Mucosa of descending colon (tissue), 3 donors: Measurements from ENCODE around the gene PPP1R11. TPM values are rescaled to one million over a fixed set of nuclear protein-coding genes. Genes with fewer than 3 reads are reported as not detected.
"Not testable (repeated sequence)": the region's sequence is repeated elsewhere in the genome, so short reads cannot be mapped to it uniquely, and the experiment has no call there.

ENCODE experiments used
- ATAC-seq: fragments of 200-7000 bp; cut with Tn5 transposase; one replicate; pipeline ENCODE4 v1.9.1; 2020; ENCODE audit warnings: mild to moderate bottlenecking, moderate library complexity
- DNase-seq, 3 donors: peaks; one replicate each; pipeline ENCODE4 v3.0.0-alpha.2; 2020
- H3K36me3 ChIP-seq: fragments of 200-600 bp; one replicate; pipeline ENCODE4 v1.8.0; 2021; ENCODE audit warnings: low read depth, mild to moderate bottlenecking
- H3K4me1 ChIP-seq: fragments of 200-600 bp; one replicate; pipeline ENCODE4 v1.8.0; 2021; ENCODE audit warnings: low read depth, mild to moderate bottlenecking
- H3K4me3 ChIP-seq: fragments of 200-600 bp; one replicate; pipeline ENCODE4 v1.8.0; 2021; ENCODE audit warnings: mild to moderate bottlenecking
- H3K9me3 ChIP-seq: fragments of 200-600 bp; one replicate; pipeline ENCODE4 v1.8.0; 2021; ENCODE audit warnings: mild to moderate bottlenecking
- CTCF ChIP-seq: fragments of 200-600 bp; IDR thresholded peaks from one replicate; pipeline ENCODE4 v1.8.0; 2022; ENCODE audit warnings: antibody characterized with exemption, mild to moderate bottlenecking
- intact Hi-C, 2 donors: fragments of 100-400 bp; cut with DNase I in 1 of 2; cut with micrococcal nuclease in 1 of 2; formaldehyde crosslinking; loops; one replicate each; pipeline versions ENCODE4 v1.11.0 to v1.11.1; 2022; cut with DNase I, micrococcal nuclease
- long read RNA-seq, 2 donors: library from polyadenylated mRNA; unstranded; transcript quantifications; one replicate each; pipeline ENCODE4 v2.0.0, GENCODE V29; 2019 to 2021
- total RNA-seq, 3 donors: library from RNA; stranded (reverse); fragmentation: NEBNext Ultra II Directional in 2 of 3; extraction: Animal tissue kit (Norgen Biotek cat#: 25700) in 2 of 3; gene quantifications; one replicate each; pipeline versions ENCODE4 v1.2.1 to v1.2.4, GENCODE V29; 2021 to 2023
- donor health status: DM: no; HTN: no; CAD: no; lungs with moderate emphysema.
- donor health status: DM: no; HTN: no; CAD: no.
- donor health status: DM: no; HTN: yes; CAD: no.

The PPP1R11 gene
- total RNA-seq, result 100 to 1,000 TPM in 1 of 3 donors, 10 to 100 TPM in 2; 78.4 to 115 (median 82.4) TPM
- long read RNA-seq, donor 1, transcript PPP1R11-205 (3 exons, 1,731 nt), result major isoform, 106 of 116 reads
- long read RNA-seq, donor 1, partial matches to known transcripts, result 0 of 116 reads
- long read RNA-seq, donor 1, other reads (novel, unspliced or antisense), result 8 of 116 reads
- long read RNA-seq, donor 2, transcript PPP1R11-205 (3 exons, 1,731 nt), result major isoform, 56 of 64 reads
- long read RNA-seq, donor 2, partial matches to known transcripts, result 2 of 64 reads
- long read RNA-seq, donor 2, other reads (novel, unspliced or antisense), result 6 of 64 reads

GRCh38 chr6:30066577-30067459 is at the start of gene PPP1R11:
Gene PPP1R11 (plus strand): TSS chr6:30067198. CDS start chr6:30067411, 213 bp downstream.
- intact Hi-C loops, result no loop called here
- Histone ChIP-seq H3K9me3 (no peaks in the 10 kb centered on the region), H3K4me3 (peak within 1 kb of the TSS; percentile 46), H3K4me1 (peaks cover 23% of the 10 kb centered on the region), H3K36me3 (no peaks in the 10 kb centered on the region)
- peak; percentile 98 for ATAC-seq
- DNase-seq, result peak; percentile 98 to 100 (median 98)
- no peak for TF ChIP-seq CTCF

- Histone ChIP-seq H3K4me1 (no peaks in the 10 kb centered on the region), H3K9me3 (no peaks in the 10 kb centered on the region), H3K4me3 (no peak overlapping the region), H3K36me3 (no peaks in the 10 kb centered on the region)
- ATAC-seq, result no peak
- intact Hi-C loops, result no loop called here
- DNase-seq, result no peak
- no peak for TF ChIP-seq CTCF
Measured at GRCh38 chr6:30019819-30020218, 47.2 kb upstream of the PPP1R11 start.

- no peak for TF ChIP-seq CTCF
- Histone ChIP-seq H3K9me3 (no peaks in the 10 kb centered on the region), H3K4me1 (no peaks in the 10 kb centered on the region), H3K4me3 (no peak overlapping the region), H3K36me3 (no peaks in the 10 kb centered on the region)
- DNase-seq (no peak), ATAC-seq (no peak)
- intact Hi-C loops, result no loop called here
Measured at GRCh38 chr6:30020626-30021025, 46.4 kb upstream of the PPP1R11 start.

- DNase-seq (no peak), ATAC-seq (no peak)
- H3K4me3 ChIP-seq, result no peak overlapping the region
- no peaks in the 10 kb centered on the region for H3K36me3 ChIP-seq
- intact Hi-C loops, result no loop called here
- H3K9me3 ChIP-seq, result no peaks in the 10 kb centered on the region
- no peaks in the 10 kb centered on the region for H3K4me1 ChIP-seq
- TF ChIP-seq CTCF, result no peak
Measured at GRCh38 chr6:30022189-30022588, 44.8 kb upstream of the PPP1R11 start.

DNA sequence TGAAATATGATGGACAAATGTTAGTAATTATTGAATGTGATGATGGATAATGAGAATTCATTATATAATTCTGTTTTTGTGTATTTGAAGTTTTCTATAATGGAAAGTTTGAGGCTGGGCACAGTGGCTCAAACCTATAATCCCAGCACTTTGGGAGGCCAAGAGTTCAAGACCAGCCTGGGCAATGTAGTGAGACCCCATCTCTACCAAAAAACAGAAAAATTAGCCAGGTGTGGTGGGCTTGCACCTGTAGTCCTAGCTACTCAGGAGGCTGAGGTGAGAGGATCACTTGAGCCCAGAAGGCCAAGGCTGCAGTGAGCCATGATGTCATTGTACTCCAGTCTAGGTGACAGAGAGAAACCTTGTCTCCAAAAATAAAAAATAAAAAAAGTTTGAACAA is 44.3 kb upstream of the PPP1R11 start:
- H3K9me3 ChIP-seq, ATAC-seq, intact Hi-C loops, H3K4me1 ChIP-seq, H3K4me3 ChIP-seq, DNase-seq, H3K36me3 ChIP-seq: not testable (repeated sequence)

DNA sequence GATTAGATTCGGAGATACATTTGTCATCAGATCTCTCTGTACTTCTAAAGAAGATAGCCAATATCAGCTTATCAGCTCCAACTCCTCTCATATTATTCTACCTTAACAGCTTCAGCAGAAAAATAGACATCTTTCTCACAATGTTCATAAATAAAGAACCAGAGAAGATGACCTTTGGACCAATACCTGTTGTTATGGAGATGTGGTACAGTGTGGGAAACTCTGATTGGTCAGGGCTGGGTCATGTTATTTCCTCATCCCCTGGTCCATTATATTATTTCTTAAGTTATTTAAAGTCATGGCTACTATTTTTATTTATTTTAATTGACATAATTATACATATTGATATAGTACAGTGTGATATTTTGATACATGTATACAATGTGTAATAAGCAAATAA is 41.8 kb upstream of the PPP1R11 start:
- no peak for DNase-seq
- TF ChIP-seq CTCF, result no peak
- H3K4me1 ChIP-seq, result no peaks in the 10 kb centered on the region
- ATAC-seq, result peak; percentile 69
- no peaks in the 10 kb centered on the region for H3K9me3 ChIP-seq
- intact Hi-C loops, result no loop called here
- no peaks in the 10 kb centered on the region for H3K36me3 ChIP-seq
- H3K4me3 ChIP-seq, result no peak overlapping the region
